H9 (cell line): ENCODE results near the gene TTC28. TPM values are rescaled to one million over a fixed set of nuclear protein-coding genes. Genes with fewer than 3 reads are reported as not detected.

ENCODE experiments used
- DNase-seq: peaks from one replicate; pipeline ENCODE4 v3.0.0-alpha.2; 2017
- H2AFZ ChIP-seq: one replicate; pipeline ENCODE4 v1.6.1; 2013; ENCODE audit warnings: mild to moderate bottlenecking, low read length, control low read depth, moderate library complexity
- H2AK5ac ChIP-seq: 2 replicates; pipeline ENCODE4 v1.6.1; 2013; ENCODE audit warnings: low read length, control low read depth, mixed read lengths; ENCODE audit not compliant: insufficient read length
- H2BK120ac ChIP-seq: one replicate; pipeline ENCODE4 v1.6.1; 2013; ENCODE audit warnings: low read depth, mild to moderate bottlenecking, low read length, control low read depth, inconsistent platforms; ENCODE audit not compliant: poor library complexity, severe bottlenecking
- H2BK12ac ChIP-seq: 2 replicates; pipeline ENCODE4 v1.6.1; 2013; ENCODE audit warnings: low read length, control low read depth, mixed read lengths, low read depth; ENCODE audit not compliant: insufficient read length
- H2BK15ac ChIP-seq: 2 replicates; pipeline ENCODE4 v1.6.1; 2013; ENCODE audit warnings: low read depth, low read length, control low read depth
- H2BK20ac ChIP-seq: one replicate; pipeline ENCODE4 v1.6.1; 2013; ENCODE audit warnings: low read depth, mild to moderate bottlenecking, low read length, control low read depth, inconsistent platforms; ENCODE audit not compliant: poor library complexity, severe bottlenecking
- H2BK5ac ChIP-seq: 2 replicates; pipeline ENCODE4 v1.6.1; 2013; ENCODE audit warnings: low read length, control low read depth, mixed read lengths; ENCODE audit not compliant: insufficient read length
- H3K14ac ChIP-seq: 2 replicates; pipeline ENCODE4 v1.6.1; 2013; ENCODE audit warnings: low read length, control low read depth; ENCODE audit not compliant: insufficient read depth
- H3K18ac ChIP-seq: 2 replicates; pipeline ENCODE4 v1.6.1; 2013; ENCODE audit warnings: low read depth, mild to moderate bottlenecking, mixed read lengths, low read length, control low read depth; ENCODE audit not compliant: insufficient read length
- H3K23ac ChIP-seq: 2 replicates; pipeline ENCODE4 v1.6.1; 2013; ENCODE audit warnings: low read length, control low read depth, mixed read lengths, low read depth; ENCODE audit not compliant: insufficient read length
- H3K23me2 ChIP-seq: 2 replicates; pipeline ENCODE4 v1.6.1; 2013; ENCODE audit warnings: low read depth, mild to moderate bottlenecking, mixed read lengths, low read length, control low read depth; ENCODE audit not compliant: insufficient read length, poor library complexity, severe bottlenecking
- H3K27ac ChIP-seq: 2 replicates; pipeline ENCODE4 v1.5.1; 2013; ENCODE audit warnings: low read length, control low read depth, mixed read lengths, low read depth; ENCODE audit not compliant: insufficient read length
- H3K27me3 ChIP-seq: 2 replicates; pipeline ENCODE4 v1.6.1; 2013; ENCODE audit warnings: low read length, control low read depth, inconsistent platforms; ENCODE audit not compliant: insufficient read depth
- H3K4ac ChIP-seq: 2 replicates; pipeline ENCODE4 v1.6.1; 2013; ENCODE audit warnings: low read depth, mild to moderate bottlenecking, control low read depth, inconsistent platforms, low read length, moderate library complexity
- H3K4me1 ChIP-seq: 2 replicates; pipeline ENCODE4 v1.6.1; 2013; ENCODE audit warnings: low read length, control low read depth, inconsistent platforms; ENCODE audit not compliant: insufficient read depth
- H3K4me2 ChIP-seq: 2 replicates; pipeline ENCODE4 v1.6.1; 2013; ENCODE audit warnings: low read length, control low read depth, mixed read lengths; ENCODE audit not compliant: insufficient read length, insufficient read depth
- H3K56ac ChIP-seq: 2 replicates; pipeline ENCODE4 v1.6.1; 2013; ENCODE audit warnings: low read depth, mild to moderate bottlenecking, mixed read lengths, low read length, control low read depth; ENCODE audit not compliant: insufficient read length
- H3K79me1 ChIP-seq: 2 replicates; pipeline ENCODE4 v1.6.1; 2013; ENCODE audit warnings: low read depth, mild to moderate bottlenecking, moderate library complexity, low read length, control low read depth, inconsistent platforms; ENCODE audit not compliant: insufficient read depth, poor library complexity, severe bottlenecking
- H3K79me2 ChIP-seq: 2 replicates; pipeline ENCODE4 v1.6.1; 2013; ENCODE audit warnings: low read length, control low read depth, inconsistent platforms; ENCODE audit not compliant: insufficient read depth
- H3K9ac ChIP-seq: 2 replicates; pipeline ENCODE4 v1.6.1; 2013; ENCODE audit warnings: low read length, control low read depth, mixed read lengths; ENCODE audit not compliant: insufficient read length; ENCODE audit errors: extremely low read depth
- H3K9me3 ChIP-seq: one replicate; pipeline ENCODE4 v1.6.1; 2013; ENCODE audit warnings: low read depth, low read length, inconsistent platforms; ENCODE audit not compliant: control insufficient read depth
- H3T11ph ChIP-seq: one replicate; pipeline ENCODE4 v1.6.1; 2013; ENCODE audit warnings: mild to moderate bottlenecking, low read length, control low read depth, inconsistent platforms
- H4K20me1 ChIP-seq: one replicate; pipeline ENCODE4 v1.6.1; 2013; ENCODE audit not compliant: control insufficient read depth, insufficient read length, insufficient read depth
- H4K5ac ChIP-seq: 2 replicates; pipeline ENCODE4 v1.6.1; 2013; ENCODE audit warnings: low read depth, mild to moderate bottlenecking, mixed read lengths, low read length, control low read depth; ENCODE audit not compliant: insufficient read length
- H4K8ac ChIP-seq: replicated peaks from 2 replicates; pipeline ENCODE4 v1.6.1; 2013; ENCODE audit warnings: low read length, control low read depth, mixed read lengths, low read depth; ENCODE audit not compliant: insufficient read length
- H4K91ac ChIP-seq: 2 replicates; pipeline ENCODE4 v1.6.1; 2013; ENCODE audit warnings: low read depth, mild to moderate bottlenecking, moderate library complexity, mixed read lengths, low read length, control low read depth; ENCODE audit not compliant: insufficient read length
- H3K27ac Mint-ChIP-seq, 3 experiments: 2 replicates in 2 of 3; 3 replicates in 1 of 3; pipeline ENCODE4 v1.8.0; 2020 to 2021; ENCODE audit warnings: mixed read lengths in 3 of 3, mild to moderate bottlenecking in 1 of 3, moderate library complexity in 1 of 3
- H3K27me3 Mint-ChIP-seq: 2 replicates; pipeline ENCODE4 v1.8.0; 2021; ENCODE audit warnings: low read depth, mild to moderate bottlenecking, moderate library complexity, mixed read lengths
- H3K36me3 Mint-ChIP-seq, 3 experiments: 2 replicates in 2 of 3; 3 replicates in 1 of 3; pipeline ENCODE4 v1.8.0; 2020 to 2021; ENCODE audit warnings: low read depth in 3 of 3, mixed read lengths in 3 of 3; ENCODE audit not compliant: insufficient read depth in 1 of 3
- H3K4me1 Mint-ChIP-seq, 2 experiments: 2 replicates each; pipeline ENCODE4 v1.8.0; 2020; ENCODE audit warnings: mixed read lengths in 2 of 2
- H3K4me3 Mint-ChIP-seq, 2 experiments: 2 replicates in 1 of 2; 3 replicates in 1 of 2; pipeline ENCODE4 v1.8.0; 2020 to 2021; ENCODE audit warnings: mild to moderate bottlenecking in 2 of 2, mixed read lengths in 2 of 2, moderate library complexity in 1 of 2
- H3K9me3 Mint-ChIP-seq, 2 experiments: 2 replicates in 1 of 2; 3 replicates in 1 of 2; pipeline ENCODE4 v1.8.0; 2020; ENCODE audit warnings: mild to moderate bottlenecking in 2 of 2, mixed read lengths in 2 of 2, moderate library complexity in 1 of 2
- WGBS: extraction: QIAGEN DNeasy Blood & Tissue Kit; methylation state at CpG from one replicate; pipeline ENCODE4 v1.1.7; 2013; ENCODE audit warnings: missing lambda C conversion rate, low lambda C conversion rate, mixed read lengths; ENCODE audit not compliant: insufficient read length; ENCODE audit errors: extremely low coverage; 5-methylcytosine and 5-hydroxymethylcytosine counted together
- total RNA-seq: library from RNA; stranded (reverse); gene quantifications from 2 replicates; pipeline ENCODE4 v1.2.1, GENCODE V29; 2021
- TF ChIP-seq, protein P1 (sequence below): fragments of 200-600 bp; sonication (generic); conservative IDR thresholded peaks from 3 replicates; pipeline ENCODE4 v1.8.0; 2021; ENCODE audit warnings: antibody characterized with exemption, mild to moderate bottlenecking

Gene TTC28
- total RNA-seq, 1 experiment from 2014 or later, result 13.6 TPM

DNA sequence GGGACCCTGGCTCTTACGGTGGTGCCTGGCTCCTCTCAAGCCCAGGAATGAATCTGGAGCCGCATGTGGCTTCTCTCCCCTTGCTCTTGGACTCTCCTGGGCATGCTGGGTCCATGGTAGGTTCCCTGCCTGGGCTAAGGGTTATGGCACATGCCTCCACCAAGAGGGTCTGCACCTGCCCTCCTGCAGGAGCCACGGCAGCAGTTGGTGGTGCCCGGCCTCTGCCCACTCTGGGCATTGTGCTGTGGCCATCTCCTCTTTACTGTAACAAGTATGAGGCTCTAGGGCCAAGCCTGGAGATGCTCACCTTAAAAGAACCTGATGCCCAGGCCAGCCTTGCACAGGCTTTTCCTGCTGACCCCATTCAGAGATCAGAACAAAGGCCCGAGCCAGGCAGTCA lies 656.6 kb downstream of the TTC28 start:
- H3K79me2 ChIP-seq, result no peaks in the 10 kb centered on the region
- no peak overlapping the region for H3K27ac ChIP-seq
- no peak overlapping the region for H2AFZ ChIP-seq
- no CpG with 5 or more reads among the region's 5 CpGs for WGBS
- no peaks in the 10 kb centered on the region; a peak in 1 of 5 replicates for H3K9me3 Mint-ChIP-seq
- peaks cover 1% of the 10 kb centered on the region; the same call in 1 of the 2 replicates for H3K27me3 Mint-ChIP-seq
- no peaks in the 10 kb centered on the region for H4K20me1 ChIP-seq
- H3K79me1 ChIP-seq, result no peaks in the 10 kb centered on the region
- no peak overlapping the region for H2BK15ac ChIP-seq
- no peak overlapping the region for H2BK120ac ChIP-seq
- no peak overlapping the region for H2AK5ac ChIP-seq
- no peak overlapping the region for H3K56ac ChIP-seq
- no peak overlapping the region for H2BK5ac ChIP-seq
- no peak overlapping the region for H3K9ac ChIP-seq
- no peaks in the 10 kb centered on the region for H3K4me1 ChIP-seq
- no peak overlapping the region for H3K27ac Mint-ChIP-seq
- no peak overlapping the region for H3T11ph ChIP-seq
- H3K18ac ChIP-seq, result no peak overlapping the region
- H3K14ac ChIP-seq, result no peak overlapping the region
- H4K91ac ChIP-seq, result no peak overlapping the region
- no peaks in the 10 kb centered on the region for H3K23me2 ChIP-seq
- TF ChIP-seq, protein P1, sequence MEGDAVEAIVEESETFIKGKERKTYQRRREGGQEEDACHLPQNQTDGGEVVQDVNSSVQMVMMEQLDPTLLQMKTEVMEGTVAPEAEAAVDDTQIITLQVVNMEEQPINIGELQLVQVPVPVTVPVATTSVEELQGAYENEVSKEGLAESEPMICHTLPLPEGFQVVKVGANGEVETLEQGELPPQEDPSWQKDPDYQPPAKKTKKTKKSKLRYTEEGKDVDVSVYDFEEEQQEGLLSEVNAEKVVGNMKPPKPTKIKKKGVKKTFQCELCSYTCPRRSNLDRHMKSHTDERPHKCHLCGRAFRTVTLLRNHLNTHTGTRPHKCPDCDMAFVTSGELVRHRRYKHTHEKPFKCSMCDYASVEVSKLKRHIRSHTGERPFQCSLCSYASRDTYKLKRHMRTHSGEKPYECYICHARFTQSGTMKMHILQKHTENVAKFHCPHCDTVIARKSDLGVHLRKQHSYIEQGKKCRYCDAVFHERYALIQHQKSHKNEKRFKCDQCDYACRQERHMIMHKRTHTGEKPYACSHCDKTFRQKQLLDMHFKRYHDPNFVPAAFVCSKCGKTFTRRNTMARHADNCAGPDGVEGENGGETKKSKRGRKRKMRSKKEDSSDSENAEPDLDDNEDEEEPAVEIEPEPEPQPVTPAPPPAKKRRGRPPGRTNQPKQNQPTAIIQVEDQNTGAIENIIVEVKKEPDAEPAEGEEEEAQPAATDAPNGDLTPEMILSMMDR, result no peak
- H4K5ac ChIP-seq, result no peak overlapping the region
- no peak overlapping the region for H3K4ac ChIP-seq
- no peak overlapping the region for H3K4me2 ChIP-seq
- H3K23ac ChIP-seq, result no peak overlapping the region
- H2BK12ac ChIP-seq, result no peak overlapping the region
- H3K36me3 Mint-ChIP-seq, result no peaks in the 10 kb centered on the region
- H3K4me1 Mint-ChIP-seq, result peaks cover 5 to 13% of the 10 kb centered on the region in 2 experiments
- no peak for DNase-seq
- H2BK20ac ChIP-seq, result no peak overlapping the region
- no peak overlapping the region for H3K4me3 Mint-ChIP-seq
- H3K9me3 ChIP-seq, result no peaks in the 10 kb centered on the region
- H3K27me3 ChIP-seq, result no peaks in the 10 kb centered on the region
- no peak overlapping the region for H4K8ac ChIP-seq
